GM19351 (cell line): ENCODE results near the gene TTC21B.

Source experiments
- ATAC-seq: cut with Tn5 transposase; IDR thresholded peaks from one replicate; pipeline ENCODE4 v1.9.1; 2021; ENCODE audit warnings: mild to moderate bottlenecking, moderate library complexity; ENCODE audit not compliant: unreplicated experiment

The TTC21B gene

DNA sequence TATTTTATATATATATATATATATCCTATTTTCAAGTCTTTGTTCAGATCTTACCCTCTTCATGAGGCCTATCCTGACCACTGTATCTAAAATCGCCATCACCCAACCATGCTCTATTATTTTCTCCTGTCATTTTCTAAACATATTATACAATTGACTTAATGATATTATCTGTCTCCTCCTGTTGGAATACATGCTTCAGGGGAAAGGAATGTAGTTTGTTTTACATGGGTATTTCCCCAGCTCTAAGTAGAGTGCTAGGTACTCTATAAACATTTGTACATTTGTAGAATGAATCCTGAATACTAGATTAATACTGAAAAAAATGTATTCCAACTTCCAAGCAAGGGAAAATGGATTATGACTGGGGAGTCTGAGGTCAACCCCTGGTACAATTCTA, 26.2 kb downstream of the TTC21B start:
- ATAC-seq, result no peak

DNA sequence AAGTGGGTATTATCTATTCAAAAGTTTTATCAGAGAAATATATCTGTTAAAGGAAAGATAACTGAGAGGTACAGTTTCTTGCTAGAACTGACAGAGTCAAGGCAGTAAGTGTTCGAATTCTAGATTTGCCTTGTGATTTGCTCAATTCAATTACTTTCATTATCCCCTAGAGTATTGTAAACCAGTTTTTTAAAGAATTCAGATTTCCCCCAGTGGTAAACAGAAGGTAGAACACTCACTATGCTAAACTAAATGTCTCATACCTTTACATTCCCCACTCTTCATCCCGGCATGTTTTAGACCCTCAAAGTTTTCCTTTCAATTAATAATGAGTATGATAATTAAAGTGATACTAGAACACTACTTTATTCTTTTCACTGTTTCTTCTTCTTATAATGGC, 28.6 kb downstream of the TTC21B start:
- ATAC-seq, result no peak

DNA sequence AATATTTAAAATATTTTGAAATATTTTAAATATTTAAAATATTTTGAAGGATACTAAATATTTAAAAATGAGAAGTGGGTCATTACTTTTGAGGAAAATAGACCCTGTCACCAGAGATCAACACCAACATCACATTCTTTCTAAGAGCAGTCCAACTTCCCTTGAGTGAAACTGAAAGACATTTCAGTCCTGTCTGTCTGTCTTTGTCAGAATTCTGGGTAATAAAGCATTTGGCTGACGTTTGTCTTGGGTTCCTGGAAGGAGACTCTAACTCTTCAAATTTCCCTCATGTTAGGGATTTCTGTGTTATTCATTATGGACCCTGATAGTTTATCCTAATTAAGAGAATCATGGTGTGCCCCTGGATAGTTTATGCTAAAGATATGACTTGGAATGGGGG, 32.8 kb downstream of the TTC21B start:
- ATAC-seq, result no peak

DNA sequence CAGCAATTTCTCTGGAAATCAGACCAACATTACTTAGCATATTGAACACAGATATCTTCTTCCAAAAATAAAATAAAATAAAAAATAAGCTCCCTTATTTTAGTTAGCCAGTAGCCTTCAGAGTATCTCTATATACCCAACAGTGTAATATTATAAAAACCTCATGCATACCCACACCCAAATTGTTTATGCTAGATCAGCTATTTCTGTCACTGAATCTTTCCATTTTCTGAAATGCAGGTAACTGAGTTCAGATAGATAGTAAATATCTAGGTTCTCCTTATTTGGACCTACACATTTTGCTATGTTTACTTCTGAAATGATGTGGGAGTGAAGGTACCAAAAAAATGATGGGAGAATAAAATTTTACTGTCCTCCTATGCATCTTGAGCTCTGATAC, 39.9 kb downstream of the TTC21B start:
- no peak for ATAC-seq

DNA sequence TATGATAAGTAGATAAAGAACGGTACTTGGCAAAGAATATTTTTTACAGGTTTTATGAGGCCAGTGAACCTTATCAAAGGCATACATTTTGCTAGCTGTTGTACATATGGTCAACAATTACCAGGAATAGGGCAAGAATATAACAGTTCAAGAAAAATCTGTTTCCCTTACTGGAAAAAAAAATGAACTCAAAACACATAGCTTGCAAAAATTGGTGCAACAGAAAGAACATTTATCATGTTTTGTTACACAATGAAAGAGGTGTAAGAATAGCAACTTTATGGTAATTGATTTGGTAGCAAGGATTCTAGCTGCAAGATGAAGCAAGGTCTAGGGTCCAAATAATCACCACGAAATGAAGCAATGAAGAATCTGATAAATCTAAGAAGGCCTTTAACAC, 41.6 kb downstream of the TTC21B start:
- no peak for ATAC-seq

DNA sequence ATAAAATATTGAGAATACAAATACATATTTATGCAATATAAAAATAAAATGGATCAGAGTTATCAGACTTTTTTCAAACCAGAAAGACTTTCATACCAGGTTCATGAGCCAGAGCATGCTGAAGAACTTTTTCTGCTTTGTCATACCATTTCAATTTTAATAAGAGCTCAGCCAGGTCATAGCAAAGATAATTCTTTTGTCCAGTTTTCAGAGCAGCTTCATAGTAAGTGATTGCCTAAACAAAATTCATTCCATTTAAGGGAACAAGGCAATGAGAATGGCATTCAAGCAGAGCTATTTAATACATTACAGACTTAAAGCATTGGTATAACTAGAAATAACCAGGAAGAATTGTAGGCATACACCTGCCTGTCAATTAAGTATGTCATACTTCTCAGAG, 42.3 kb downstream of the TTC21B start:
- no peak for ATAC-seq

DNA sequence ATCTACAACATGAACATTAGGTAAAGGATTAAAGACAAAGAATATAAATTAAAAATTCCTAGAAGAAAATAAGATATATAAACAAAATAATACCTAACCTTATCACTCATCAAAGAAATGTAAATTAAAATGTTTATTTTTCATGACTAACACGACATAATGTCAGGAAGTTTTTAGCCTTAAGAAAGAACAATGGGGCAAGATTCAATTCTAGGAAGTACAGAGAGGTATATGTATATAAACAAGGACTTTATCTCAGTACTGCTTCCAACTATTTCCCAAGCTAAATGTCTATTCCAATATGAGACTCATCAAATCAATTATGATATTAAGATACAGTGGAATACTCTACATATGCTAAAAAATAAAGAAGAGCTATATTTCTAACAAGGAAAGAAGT, 44.1 kb downstream of the TTC21B start:
- no peak for ATAC-seq

DNA sequence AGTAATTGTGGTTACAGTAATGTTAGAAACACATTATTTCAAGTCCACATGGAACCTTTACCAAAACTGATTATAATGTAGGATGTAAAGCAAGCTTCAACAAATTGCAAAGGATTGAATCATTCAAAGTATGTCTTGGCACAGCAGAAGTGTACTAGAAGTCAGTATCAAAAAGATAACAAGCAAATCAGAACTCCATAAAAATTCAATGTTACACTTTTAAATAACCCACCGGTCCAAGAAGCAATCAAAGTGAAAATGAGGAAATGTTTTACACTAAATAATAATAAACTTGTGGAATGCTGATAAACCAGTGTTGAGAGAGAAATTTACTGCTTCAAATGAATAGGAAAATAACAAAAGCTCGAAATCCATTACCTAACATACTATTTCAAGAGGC, 47.7 kb downstream of the TTC21B start:
- no peak for ATAC-seq

DNA sequence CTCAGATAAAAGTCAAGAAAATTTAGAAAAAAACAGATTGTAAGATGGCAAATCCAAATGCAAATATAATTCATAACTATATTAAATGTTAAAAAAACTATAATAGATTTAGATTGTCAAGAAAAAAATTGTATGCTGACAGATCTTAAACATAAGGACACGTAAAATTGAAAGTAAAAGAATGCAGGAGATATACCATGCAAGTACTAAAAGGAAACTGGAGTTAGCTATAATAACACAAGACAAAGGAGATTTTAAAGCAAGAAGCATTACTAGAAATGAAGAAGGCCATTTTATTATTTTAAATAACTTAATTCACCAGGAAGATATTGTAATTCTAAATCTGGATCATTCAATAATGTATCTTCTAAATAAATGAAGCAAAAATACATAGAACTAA, 48.3 kb downstream of the TTC21B start:
- peak; percentile 48 for ATAC-seq

DNA sequence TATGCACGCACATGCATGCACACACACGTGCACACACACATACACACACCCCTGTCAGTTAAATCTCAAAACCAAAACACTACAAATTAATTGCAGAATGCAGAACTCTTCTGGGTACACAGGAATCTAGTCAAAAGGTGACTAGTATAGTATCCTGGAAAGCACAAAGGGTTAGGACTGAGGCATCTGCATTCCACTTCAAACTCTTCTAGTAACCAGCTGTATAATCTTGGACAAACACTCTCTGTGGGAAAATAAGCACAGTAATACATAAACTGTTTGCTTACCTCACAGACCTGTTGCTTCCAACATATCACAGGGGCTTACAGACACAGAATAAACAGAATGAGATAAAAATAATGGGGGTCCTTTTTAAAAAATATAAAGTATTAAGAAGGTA, 49.1 kb downstream of the TTC21B start:
- no peak for ATAC-seq

DNA sequence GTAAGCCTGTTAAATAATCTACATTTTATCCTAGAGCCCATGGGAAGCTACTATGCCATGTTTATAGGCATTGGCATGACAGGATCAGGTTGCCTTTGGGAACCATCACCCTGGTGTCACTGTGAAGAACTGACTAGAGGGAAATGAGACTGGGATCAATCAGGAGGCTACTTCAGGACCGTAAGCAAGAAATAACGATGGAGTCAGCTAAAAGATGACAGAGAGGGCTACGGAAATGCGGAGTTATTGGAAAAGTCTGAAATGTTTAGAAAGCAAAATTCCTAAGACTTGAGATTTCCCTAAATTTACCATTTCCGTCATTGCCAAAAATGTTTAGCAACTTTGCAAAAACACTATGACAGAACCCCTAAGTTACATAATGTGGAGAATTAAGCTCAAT, 50.2 kb downstream of the TTC21B start:
- no peak for ATAC-seq

DNA sequence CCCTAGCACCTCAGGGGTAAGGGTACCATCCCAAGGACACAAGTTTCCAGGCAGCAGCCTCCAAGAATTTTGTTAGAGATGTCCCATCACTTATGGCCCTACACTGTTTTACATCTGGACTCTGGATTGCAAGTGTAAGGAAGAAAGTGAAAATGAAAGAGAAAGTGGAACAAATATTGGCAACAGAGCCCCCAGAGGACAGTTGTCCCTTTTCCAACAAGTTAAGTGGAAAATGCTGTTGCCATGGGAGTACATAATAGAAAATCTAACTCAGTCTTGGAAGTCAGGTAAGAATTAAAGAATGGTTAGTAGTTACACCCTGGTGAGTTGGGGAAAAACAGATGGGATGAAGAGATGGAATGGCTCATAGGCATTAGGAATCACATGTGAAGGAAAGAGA, 50.6 kb downstream of the TTC21B start:
- ATAC-seq, result peak; percentile 46

DNA sequence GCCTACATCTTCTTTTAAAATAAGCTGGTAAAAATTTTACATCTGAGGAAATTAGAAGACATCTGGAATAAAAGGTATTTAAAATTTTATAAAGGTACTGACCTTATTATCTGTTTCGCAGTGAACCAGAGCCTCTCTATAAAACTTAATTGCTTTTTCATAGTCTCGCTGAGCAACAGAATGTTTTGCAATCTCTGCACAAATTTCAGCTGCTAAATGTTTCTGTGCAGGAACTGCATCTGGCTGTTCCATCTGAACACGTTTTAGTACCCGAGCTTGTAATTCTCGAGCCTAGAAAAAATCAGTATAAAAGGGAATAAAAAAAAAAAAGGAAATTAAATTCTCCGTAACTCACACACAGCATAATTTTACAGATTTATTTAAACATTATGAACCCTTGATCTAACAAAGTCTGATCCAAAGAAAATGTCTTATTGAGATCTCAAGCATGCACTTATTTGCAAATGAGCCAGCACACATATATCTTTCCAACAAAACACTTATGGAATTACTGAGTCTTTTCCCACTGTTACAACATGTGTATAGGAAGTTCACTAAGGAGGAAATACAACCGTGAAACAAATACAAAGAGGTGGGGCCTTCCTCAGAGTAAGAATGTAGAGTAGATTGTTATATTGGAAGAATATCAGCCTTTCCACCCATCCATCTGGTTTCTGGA, 51.8 kb downstream of the TTC21B start:
- ATAC-seq, result no peak

DNA sequence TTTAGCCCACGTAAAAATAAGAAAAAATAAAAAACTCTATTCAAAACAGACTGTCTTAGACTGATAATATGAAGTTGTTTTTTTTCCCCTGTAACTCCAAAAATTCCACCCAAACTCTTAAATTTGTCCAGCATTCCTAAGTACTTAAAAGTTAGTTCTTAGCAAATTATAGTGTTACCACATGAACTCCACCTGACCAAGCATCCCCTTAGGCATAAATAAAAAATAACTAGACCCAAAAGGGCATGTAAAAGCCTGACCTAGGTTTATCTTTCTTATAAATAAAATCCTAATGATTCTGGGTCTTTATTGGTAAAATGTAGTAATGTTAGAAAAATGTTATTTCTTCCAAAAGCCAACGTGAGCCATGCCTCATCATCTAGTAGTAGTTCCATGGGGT, 54.3 kb downstream of the TTC21B start:
- ATAC-seq, result no peak

DNA sequence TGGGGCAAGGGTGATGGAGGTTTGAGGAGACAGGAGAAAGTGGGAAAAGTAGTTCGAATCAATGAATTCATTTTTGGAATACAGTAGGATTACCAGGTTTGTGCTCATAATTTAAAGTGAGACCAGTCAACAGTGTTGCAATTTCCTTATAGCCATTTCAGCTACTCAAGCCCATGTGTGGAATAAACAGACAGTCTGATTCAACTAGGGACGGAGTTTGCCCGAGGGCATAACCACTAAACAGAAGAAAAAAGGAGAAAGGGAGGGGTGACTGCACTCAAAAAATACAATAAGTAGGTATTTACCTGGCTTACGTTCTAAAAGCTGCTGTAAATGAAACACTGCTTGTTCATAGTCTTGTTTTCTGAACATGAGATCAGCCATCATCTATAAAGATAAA, 55.2 kb downstream of the TTC21B start:
- ATAC-seq, result no peak

DNA sequence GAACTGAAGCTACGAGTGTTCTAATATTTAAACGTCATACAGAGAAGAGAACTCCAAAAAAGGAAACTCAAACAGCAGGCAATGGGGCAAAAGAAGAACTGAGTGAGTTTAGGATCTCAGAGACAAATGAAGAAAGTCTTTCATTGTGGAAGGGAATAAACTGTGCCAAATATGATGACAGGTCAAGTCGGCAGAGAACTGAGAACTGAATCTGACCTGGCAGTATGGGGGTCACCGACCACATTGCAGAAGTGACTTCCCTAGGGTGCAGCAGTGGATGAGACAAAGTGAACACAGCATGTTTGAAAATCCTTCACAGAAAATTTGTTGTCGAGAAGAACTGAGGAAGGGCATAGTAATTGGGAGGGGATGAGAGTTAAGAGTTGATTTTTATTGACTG, 55.9 kb downstream of the TTC21B start:
- peak; percentile 55 for ATAC-seq

DNA sequence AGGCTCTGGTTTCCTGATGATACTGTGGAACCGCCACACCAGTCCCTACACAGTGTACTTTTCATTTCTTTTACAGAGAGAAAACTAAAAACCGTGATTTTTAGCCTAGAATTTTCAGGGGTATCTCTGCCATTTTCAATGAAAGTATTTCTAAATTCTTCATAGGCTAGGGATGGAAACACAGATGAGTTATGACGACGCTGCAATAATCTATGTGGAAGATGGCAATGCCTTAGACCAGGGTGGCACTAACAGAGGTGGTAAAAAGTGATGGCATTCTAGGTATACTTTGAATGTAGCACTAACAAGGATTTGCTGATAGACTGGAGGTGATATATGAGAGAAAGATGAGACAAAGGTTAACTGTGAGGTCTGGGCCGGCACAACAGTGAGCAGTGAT, 56.5 kb downstream of the TTC21B start:
- no peak for ATAC-seq

DNA sequence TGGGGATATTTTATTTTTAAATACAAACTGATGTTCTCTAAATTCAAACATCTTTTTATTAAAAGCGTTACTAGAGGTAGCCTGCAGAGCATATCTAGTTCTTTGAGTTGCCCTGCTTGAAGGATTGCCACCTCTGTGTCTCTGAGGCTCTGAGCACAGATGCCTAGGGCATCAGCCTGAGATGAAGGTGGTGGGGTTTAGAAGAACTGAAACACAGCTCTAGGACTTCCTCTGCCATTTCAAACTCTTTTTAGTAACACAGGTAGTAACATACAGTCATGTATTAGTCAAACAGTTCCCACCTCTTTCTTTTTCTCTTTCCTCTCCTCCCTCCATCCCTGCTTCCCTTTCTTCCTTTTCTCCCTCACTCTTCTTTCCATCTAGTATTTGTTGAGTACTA, 57.6 kb downstream of the TTC21B start:
- ATAC-seq, result peak; percentile 98

DNA sequence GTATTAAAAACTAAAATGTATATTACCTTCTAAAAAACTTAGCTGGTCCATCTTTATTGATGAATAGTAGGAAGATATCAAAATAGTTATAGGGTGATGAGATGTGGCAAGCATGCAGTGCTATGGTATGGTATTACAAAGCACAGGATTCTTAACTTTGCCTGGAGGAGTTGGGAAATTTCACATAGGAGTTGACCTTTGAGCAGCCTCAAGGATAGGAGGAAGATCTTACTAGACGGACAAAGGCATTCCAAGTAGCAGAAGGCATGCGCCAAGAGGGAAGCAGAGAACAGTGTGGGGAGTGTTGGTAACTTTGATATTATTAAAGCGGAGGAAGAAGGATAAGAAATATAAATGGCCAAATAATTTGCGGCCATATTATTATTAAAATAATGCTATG, 60.0 kb downstream of the TTC21B start:
- no peak for ATAC-seq

DNA sequence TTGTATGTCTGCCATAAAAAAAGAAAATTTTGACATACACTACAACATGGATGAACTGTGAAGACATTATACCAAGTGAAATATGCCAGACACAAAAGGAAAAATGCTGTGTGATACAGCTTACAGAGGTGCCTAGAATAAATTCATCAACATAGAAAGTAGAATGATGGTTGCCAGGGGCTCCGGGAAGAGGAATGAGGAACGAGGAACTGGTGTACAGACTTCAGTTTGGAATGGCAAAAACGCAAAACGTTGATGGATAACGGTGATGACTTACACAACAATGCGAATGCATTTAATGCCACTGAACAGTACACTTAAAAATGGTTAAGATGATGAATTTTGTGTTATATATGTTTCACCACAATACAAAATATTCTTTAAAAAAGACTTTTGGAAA, 61.0 kb downstream of the TTC21B start:
- no peak for ATAC-seq

DNA sequence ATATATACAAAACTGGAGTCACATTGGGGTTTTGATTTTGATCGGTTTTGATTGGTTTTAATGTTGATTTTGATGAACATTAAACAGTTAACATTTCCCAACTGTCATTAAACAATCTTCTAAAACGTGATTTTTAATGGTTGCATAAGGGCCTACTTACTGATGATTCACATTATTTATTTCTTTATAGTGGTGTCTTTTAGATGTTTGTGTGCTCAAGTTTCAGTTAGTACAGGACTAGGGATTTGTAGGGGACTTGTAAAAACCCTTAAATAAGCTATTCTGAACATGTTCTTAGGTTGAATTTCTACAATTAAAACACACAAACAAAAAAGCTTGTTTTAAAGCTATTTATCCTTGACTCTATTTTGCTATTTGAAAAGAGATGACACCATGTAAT, 61.6 kb downstream of the TTC21B start:
- ATAC-seq, result no peak

DNA sequence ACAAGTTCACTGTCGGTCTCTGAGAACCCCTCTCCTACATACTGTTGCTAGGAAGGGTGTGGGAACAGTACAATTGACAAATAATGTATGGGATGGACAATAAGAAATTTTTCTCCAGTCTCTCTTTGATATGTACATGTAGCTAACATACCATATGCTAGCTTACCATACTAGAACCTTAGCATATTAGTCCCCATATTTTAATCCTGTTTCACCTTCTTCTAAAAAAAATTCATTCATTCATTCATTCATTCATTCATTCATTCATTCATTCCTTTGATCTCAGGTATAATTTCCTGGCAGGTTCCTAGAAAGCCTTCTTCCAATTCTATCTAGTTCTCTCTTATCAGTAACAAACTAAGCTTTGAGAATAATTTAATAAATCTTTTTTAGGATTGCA, 62.2 kb downstream of the TTC21B start:
- no peak for ATAC-seq

DNA sequence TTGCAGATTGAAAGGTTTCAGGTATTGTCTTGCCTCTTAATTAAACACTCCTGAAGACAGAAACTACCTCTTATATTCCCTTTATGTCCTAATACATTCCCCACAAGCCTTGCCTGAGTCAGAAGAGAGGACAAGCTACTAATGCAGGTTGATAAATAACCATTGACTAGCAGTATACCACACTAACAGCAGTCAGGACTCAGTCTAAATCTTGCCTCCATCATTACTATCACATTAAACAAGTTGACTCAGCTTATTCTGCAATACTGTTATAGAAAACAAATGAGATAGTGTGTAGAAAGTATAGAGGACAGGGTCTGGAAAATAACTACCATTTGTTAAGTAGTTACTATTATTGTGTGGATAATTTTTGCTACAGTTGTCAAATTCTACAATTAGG, 63.8 kb downstream of the TTC21B start:
- ATAC-seq, result no peak

DNA sequence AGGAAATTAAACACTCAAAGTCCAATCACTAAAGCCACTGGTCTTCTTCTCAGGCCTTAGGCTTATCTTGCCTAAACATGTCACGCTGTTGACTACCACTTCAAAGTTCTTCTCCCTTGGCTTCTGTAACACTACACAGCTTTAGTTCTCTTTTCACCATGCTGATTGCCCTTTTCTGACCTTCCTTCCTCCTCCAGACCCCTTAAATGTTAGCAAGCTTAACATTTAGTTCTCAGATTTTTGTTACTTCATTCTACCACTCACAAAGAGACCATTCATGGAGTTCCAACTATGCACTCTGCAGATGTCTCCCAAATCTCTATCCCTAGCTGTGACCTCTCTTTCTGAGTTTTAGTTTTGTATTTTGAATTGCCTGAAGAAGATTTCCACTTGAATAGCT, 64.4 kb downstream of the TTC21B start:
- no peak for ATAC-seq
